Endodermal cell (in vitro differentiated cells): ENCODE data around the gene APOH. TPM values are rescaled to one million over a fixed set of nuclear protein-coding genes. Genes with fewer than 3 reads are reported as not detected.

Experiments
- DNase-seq: peaks from one replicate; pipeline ENCODE4 v3.0.0-alpha.2; 2017
- H3K27ac ChIP-seq: 2 replicates; pipeline ENCODE4 v1.5.1; 2013; ENCODE audit warnings: mild to moderate bottlenecking, low read depth, low read length, moderate library complexity
- H3K27me3 ChIP-seq: 2 replicates; pipeline ENCODE4 v1.6.1; 2013; ENCODE audit warnings: mild to moderate bottlenecking, low read length, moderate library complexity; ENCODE audit not compliant: insufficient read depth, control insufficient read depth, poor library complexity, severe bottlenecking
- H3K36me3 ChIP-seq: 2 replicates; pipeline ENCODE4 v1.7.0; 2013; ENCODE audit warnings: mild to moderate bottlenecking, low read length, moderate library complexity; ENCODE audit not compliant: control insufficient read depth, insufficient read depth
- H3K4me1 ChIP-seq: one replicate; pipeline ENCODE4 v1.7.0; 2013; ENCODE audit warnings: low read length; ENCODE audit not compliant: control insufficient read depth, insufficient read depth
- H3K4me3 ChIP-seq: 2 replicates; pipeline ENCODE4 v1.5.1; 2013; ENCODE audit warnings: mild to moderate bottlenecking, low read length, moderate library complexity
- H3K9ac ChIP-seq: 2 replicates; pipeline ENCODE4 v1.6.1; 2013; ENCODE audit warnings: mild to moderate bottlenecking, low read length, moderate library complexity; ENCODE audit not compliant: poor library complexity, severe bottlenecking; ENCODE audit errors: extremely low read depth
- H3K9me3 ChIP-seq: 2 replicates; pipeline ENCODE4 v1.6.1; 2013; ENCODE audit warnings: mild to moderate bottlenecking, low read length, moderate library complexity; ENCODE audit not compliant: control insufficient read depth
- H3K27ac Mint-ChIP-seq: 2 replicates; pipeline ENCODE4 v1.8.0; 2020; ENCODE audit warnings: mixed read lengths
- H3K27me3 Mint-ChIP-seq: 2 replicates; pipeline ENCODE4 v1.8.0; 2021; ENCODE audit warnings: mild to moderate bottlenecking, mixed read lengths; ENCODE audit not compliant: insufficient read depth
- H3K36me3 Mint-ChIP-seq: 2 replicates; pipeline ENCODE4 v1.8.0; 2020; ENCODE audit warnings: low read depth, mixed read lengths
- H3K4me1 Mint-ChIP-seq: 2 replicates; pipeline ENCODE4 v1.8.0; 2020; ENCODE audit warnings: mixed read lengths
- H3K4me3 Mint-ChIP-seq: 2 replicates; pipeline ENCODE4 v1.8.0; 2020; ENCODE audit warnings: mild to moderate bottlenecking, moderate library complexity, mixed read lengths
- H3K9me3 Mint-ChIP-seq: 2 replicates; pipeline ENCODE4 v1.8.0; 2020; ENCODE audit warnings: mild to moderate bottlenecking, mixed read lengths
- WGBS, 2 experiments: methylation state at CpG; one replicate each; pipeline versions ENCODE4 v1.1.5 to v1.1.7; 2013; ENCODE audit warnings: missing lambda C conversion rate in 2 of 2, mixed read lengths in 1 of 2; ENCODE audit not compliant: insufficient coverage in 1 of 2, insufficient read length in 1 of 2; 5-methylcytosine and 5-hydroxymethylcytosine counted together
- total RNA-seq, 2 donors: library from RNA; stranded (reverse); fragmentation: NEBNext Ultra II Directional in 1 of 2; extraction: Animal tissue kit (Norgen Biotek cat#: 25700) in 1 of 2; gene quantifications; 2 replicates in 1 of 2; 3 replicates in 1 of 2; pipeline ENCODE4 v1.2.1, GENCODE V29; 2021
- TF ChIP-seq, protein P1 (sequence below): fragments of 200-600 bp; sonication (generic); conservative IDR thresholded peaks from 2 replicates; pipeline ENCODE4 v1.5.0; 2021; ENCODE audit warnings: antibody characterized with exemption, mild to moderate bottlenecking

APOH gene
- total RNA-seq, 2 donors from 2014 or later = not detected

DNA sequence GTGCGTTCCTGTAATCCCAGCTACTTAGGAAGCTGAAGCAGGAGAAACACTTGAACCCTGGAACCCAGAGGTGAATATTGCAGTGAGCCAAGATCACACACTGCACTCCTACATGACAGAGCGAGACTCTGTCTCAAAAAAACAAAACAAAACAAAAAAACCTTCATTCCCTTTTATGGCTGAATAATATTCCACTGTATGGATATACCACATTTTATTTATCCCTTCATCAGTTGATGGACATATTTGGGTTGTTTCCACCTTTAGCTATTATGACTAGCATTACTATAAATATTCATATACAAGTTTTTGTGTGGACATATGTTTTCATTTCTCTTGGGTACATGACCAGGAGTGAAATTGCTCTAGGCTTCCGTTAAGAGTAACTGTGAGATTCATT, 42.3 kb upstream of the APOH start:
- 92 to 100% methylated on average over 2 to 3 of the region's 3 CpGs for WGBS, 2 experiments
- Histone ChIP-seq H3K4me1 (no peaks in the 10 kb centered on the region), H3K4me3 (peak overlapping the region; percentile 44), H3K27ac (no peak overlapping the region), H3K27me3 (no peaks in the 10 kb centered on the region), H3K9me3 (peaks cover 21% of the 10 kb centered on the region), H3K36me3 (no peaks in the 10 kb centered on the region), H3K9ac (no peak overlapping the region)
- DNase-seq = no peak
- Mint-ChIP-seq H3K27me3 (peaks cover 2% of the 10 kb centered on the region), H3K9me3 (peaks cover 26% of the 10 kb centered on the region), H3K27ac (no peak overlapping the region), H3K36me3 (no peaks in the 10 kb centered on the region), H3K4me3 (no peak overlapping the region), H3K4me1 (peaks cover 2% of the 10 kb centered on the region)
- TF ChIP-seq, protein P1, sequence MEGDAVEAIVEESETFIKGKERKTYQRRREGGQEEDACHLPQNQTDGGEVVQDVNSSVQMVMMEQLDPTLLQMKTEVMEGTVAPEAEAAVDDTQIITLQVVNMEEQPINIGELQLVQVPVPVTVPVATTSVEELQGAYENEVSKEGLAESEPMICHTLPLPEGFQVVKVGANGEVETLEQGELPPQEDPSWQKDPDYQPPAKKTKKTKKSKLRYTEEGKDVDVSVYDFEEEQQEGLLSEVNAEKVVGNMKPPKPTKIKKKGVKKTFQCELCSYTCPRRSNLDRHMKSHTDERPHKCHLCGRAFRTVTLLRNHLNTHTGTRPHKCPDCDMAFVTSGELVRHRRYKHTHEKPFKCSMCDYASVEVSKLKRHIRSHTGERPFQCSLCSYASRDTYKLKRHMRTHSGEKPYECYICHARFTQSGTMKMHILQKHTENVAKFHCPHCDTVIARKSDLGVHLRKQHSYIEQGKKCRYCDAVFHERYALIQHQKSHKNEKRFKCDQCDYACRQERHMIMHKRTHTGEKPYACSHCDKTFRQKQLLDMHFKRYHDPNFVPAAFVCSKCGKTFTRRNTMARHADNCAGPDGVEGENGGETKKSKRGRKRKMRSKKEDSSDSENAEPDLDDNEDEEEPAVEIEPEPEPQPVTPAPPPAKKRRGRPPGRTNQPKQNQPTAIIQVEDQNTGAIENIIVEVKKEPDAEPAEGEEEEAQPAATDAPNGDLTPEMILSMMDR = no peak

DNA sequence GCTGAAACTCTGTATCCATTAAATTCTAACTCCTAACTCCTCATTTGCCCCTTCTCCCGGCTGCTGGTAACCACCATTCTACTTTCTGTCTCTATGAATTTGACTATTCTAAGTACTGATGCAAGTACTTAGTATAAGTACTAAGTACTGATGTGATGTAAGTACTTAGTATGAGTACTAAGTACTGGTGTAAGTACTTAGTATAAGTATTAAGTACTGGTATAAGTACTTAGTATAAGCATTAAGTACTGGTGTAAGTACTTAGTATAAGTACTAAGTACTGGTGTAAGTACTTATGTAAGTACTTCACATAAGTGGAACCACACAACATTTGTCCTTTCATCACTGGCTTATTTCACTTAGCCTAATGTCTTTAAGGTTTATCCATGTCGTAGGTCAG, 40.9 kb upstream of the APOH start:
- Mint-ChIP-seq H3K27ac (no peak overlapping the region), H3K36me3 (no peaks in the 10 kb centered on the region), H3K27me3 (peaks cover 2% of the 10 kb centered on the region), H3K4me1 (peaks cover 7% of the 10 kb centered on the region), H3K9me3 (peaks cover 26% of the 10 kb centered on the region), H3K4me3 (no peak overlapping the region)
- Histone ChIP-seq H3K9me3 (peaks cover 21% of the 10 kb centered on the region), H3K27me3 (no peaks in the 10 kb centered on the region), H3K4me1 (no peaks in the 10 kb centered on the region), H3K27ac (no peak overlapping the region), H3K9ac (no peak overlapping the region), H3K36me3 (no peaks in the 10 kb centered on the region), H3K4me3 (peak overlapping the region; percentile 5)
- DNase-seq = no peak
- 80 to 100% methylated on average over 1 to 2 of the region's 2 CpGs for WGBS, 2 experiments
- TF ChIP-seq, protein P1 = no peak

DNA sequence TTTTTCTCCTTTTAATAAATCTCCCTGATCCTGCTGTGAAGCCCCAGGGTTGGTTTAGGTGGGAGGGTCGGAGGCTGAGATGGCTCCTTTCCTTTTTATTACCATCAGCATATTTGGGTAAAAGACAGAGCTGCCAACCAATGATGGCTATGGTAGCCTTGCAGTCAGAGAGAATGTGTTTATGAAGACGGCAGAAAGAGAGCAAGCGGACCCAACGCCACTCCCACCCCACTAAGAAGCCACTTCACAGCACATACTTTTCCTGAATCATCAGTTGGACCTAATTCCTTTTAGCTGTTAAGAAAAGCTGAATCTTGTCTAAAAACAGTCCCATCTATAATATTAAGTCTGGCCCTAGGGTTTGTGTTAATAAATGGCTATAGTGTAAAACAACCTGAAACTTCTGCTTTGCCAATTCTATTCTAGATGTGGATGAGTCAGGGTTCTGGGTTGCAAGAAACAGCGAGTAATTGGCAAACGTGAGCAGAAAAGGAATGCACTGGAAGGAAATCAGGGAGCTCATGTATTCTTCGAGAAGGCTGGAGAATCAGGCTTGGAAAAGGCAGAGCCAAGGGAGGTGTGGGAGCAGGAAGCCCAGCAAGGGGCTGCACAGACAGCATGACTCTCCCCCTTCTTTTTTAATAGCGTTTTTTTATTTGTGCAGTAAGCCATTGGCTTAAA, 39.2 kb upstream of the APOH start:
- Histone ChIP-seq H3K9me3 (peaks cover 26% of the 10 kb centered on the region), H3K27me3 (no peaks in the 10 kb centered on the region), H3K4me1 (no peaks in the 10 kb centered on the region), H3K4me3 (no peak overlapping the region), H3K36me3 (no peaks in the 10 kb centered on the region), H3K9ac (no peak overlapping the region), H3K27ac (no peak overlapping the region)
- Mint-ChIP-seq H3K4me1 (peaks cover 7% of the 10 kb centered on the region), H3K27ac (no peak overlapping the region), H3K9me3 (peaks cover 34% of the 10 kb centered on the region), H3K4me3 (no peak overlapping the region), H3K36me3 (no peaks in the 10 kb centered on the region), H3K27me3 (peaks cover 2% of the 10 kb centered on the region)
- TF ChIP-seq, protein P1 = no peak
- WGBS, 2 experiments = 82% methylated on average over 6 of the region's 8 CpGs
- no peak for DNase-seq
